ENCODE data around the gene SPX.

The SPX gene, protein sequence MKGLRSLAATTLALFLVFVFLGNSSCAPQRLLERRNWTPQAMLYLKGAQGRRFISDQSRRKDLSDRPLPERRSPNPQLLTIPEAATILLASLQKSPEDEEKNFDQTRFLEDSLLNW

DNA sequence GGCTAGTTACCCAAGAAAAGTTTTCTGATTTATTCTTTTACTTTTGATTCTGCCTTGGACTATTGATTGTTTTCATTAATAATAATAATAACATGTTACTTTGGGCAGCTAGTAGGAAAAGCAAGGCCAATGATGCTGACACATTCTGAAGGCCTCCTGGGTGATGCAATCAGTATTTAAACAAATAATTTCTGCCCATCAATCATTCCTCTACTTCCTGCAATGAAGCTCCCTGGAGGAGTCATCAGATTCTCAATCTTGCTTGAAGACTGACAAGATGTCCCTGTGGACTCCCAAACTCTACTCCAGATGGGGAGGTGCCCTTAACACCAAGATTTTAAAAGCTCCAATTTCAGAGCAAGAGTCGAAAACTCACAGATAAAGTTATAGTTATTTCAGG, at the start of gene SPX:
TSS of gene SPX (plus strand) at position 244 of the 400 bp plus-strand sequence. CDS start 177 bp downstream, outside the sequence.
- TF ChIP-seq ESRRG (CRISPR knock-in tag; IDR thresholded peaks at IDR 0.05) (no peak), CSDC2 (CRISPR knock-in tag; IDR thresholded peaks at IDR 0.05) (no peak), TCF4 (CRISPR knock-in tag; IDR thresholded peaks at IDR 0.05; ENCODE audit: borderline replicate concordance) (no peak), ZFP30 (CRISPR knock-in tag; IDR thresholded peaks at IDR 0.05) (no peak), ZNF8 (CRISPR knock-in tag; IDR thresholded peaks at IDR 0.05) (no peak), GLIS3 (CRISPR knock-in tag; IDR thresholded peaks at IDR 0.05) (no peak), ZNF565 (CRISPR knock-in tag; conservative IDR thresholded peaks at IDR 0.05; ENCODE audit: low read depth) (no peak), ZC3H10 (CRISPR knock-in tag; IDR thresholded peaks at IDR 0.05) (no peak), ISL1 (CRISPR knock-in tag; IDR thresholded peaks at IDR 0.05) (no peak), TOX (CRISPR knock-in tag; IDR thresholded peaks at IDR 0.05; ENCODE audit: borderline replicate concordance) (no peak), OSR1 (CRISPR knock-in tag; IDR thresholded peaks at IDR 0.05) (no peak), PPARA (CRISPR knock-in tag; IDR thresholded peaks at IDR 0.05; ENCODE audit: borderline replicate concordance) (no peak), BACH2 (CRISPR knock-in tag; IDR thresholded peaks at IDR 0.05; ENCODE audit: borderline replicate concordance) (no peak), ZFP3 (CRISPR knock-in tag; IDR thresholded peaks at IDR 0.05) (no peak)
- TF ChIP-seq, protein P1, sequence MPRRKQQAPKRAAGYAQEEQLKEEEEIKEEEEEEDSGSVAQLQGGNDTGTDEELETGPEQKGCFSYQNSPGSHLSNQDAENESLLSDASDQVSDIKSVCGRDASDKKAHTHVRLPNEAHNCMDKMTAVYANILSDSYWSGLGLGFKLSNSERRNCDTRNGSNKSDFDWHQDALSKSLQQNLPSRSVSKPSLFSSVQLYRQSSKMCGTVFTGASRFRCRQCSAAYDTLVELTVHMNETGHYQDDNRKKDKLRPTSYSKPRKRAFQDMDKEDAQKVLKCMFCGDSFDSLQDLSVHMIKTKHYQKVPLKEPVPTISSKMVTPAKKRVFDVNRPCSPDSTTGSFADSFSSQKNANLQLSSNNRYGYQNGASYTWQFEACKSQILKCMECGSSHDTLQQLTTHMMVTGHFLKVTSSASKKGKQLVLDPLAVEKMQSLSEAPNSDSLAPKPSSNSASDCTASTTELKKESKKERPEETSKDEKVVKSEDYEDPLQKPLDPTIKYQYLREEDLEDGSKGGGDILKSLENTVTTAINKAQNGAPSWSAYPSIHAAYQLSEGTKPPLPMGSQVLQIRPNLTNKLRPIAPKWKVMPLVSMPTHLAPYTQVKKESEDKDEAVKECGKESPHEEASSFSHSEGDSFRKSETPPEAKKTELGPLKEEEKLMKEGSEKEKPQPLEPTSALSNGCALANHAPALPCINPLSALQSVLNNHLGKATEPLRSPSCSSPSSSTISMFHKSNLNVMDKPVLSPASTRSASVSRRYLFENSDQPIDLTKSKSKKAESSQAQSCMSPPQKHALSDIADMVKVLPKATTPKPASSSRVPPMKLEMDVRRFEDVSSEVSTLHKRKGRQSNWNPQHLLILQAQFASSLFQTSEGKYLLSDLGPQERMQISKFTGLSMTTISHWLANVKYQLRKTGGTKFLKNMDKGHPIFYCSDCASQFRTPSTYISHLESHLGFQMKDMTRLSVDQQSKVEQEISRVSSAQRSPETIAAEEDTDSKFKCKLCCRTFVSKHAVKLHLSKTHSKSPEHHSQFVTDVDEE (CRISPR knock-in tag; IDR thresholded peaks at IDR 0.05): no peak
- TF ChIP-seq, protein P2, sequence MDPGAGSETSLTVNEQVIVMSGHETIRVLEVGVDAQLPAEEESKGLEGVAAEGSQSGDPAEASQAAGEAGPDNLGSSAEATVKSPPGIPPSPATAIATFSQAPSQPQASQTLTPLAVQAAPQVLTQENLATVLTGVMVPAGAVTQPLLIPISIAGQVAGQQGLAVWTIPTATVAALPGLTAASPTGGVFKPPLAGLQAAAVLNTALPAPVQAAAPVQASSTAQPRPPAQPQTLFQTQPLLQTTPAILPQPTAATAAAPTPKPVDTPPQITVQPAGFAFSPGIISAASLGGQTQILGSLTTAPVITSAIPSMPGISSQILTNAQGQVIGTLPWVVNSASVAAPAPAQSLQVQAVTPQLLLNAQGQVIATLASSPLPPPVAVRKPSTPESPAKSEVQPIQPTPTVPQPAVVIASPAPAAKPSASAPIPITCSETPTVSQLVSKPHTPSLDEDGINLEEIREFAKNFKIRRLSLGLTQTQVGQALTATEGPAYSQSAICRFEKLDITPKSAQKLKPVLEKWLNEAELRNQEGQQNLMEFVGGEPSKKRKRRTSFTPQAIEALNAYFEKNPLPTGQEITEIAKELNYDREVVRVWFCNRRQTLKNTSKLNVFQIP (CRISPR knock-in tag; IDR thresholded peaks at IDR 0.05; ENCODE audit: borderline replicate concordance, low read depth): no peak
- TF ChIP-seq, protein P3, sequence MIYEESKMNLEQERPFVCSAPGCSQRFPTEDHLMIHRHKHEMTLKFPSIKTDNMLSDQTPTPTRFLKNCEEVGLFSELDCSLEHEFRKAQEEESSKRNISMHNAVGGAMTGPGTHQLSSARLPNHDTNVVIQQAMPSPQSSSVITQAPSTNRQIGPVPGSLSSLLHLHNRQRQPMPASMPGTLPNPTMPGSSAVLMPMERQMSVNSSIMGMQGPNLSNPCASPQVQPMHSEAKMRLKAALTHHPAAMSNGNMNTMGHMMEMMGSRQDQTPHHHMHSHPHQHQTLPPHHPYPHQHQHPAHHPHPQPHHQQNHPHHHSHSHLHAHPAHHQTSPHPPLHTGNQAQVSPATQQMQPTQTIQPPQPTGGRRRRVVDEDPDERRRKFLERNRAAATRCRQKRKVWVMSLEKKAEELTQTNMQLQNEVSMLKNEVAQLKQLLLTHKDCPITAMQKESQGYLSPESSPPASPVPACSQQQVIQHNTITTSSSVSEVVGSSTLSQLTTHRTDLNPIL (CRISPR knock-in tag; IDR thresholded peaks at IDR 0.05; ENCODE audit: low read depth): no peak
- TF ChIP-seq, protein P4, sequence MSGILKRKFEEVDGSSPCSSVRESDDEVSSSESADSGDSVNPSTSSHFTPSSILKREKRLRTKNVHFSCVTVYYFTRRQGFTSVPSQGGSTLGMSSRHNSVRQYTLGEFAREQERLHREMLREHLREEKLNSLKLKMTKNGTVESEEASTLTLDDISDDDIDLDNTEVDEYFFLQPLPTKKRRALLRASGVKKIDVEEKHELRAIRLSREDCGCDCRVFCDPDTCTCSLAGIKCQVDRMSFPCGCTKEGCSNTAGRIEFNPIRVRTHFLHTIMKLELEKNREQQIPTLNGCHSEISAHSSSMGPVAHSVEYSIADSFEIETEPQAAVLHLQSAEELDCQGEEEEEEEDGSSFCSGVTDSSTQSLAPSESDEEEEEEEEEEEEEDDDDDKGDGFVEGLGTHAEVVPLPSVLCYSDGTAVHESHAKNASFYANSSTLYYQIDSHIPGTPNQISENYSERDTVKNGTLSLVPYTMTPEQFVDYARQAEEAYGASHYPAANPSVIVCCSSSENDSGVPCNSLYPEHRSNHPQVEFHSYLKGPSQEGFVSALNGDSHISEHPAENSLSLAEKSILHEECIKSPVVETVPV (CRISPR knock-in tag; IDR thresholded peaks at IDR 0.05): no peak
- TF ChIP-seq, protein P5, sequence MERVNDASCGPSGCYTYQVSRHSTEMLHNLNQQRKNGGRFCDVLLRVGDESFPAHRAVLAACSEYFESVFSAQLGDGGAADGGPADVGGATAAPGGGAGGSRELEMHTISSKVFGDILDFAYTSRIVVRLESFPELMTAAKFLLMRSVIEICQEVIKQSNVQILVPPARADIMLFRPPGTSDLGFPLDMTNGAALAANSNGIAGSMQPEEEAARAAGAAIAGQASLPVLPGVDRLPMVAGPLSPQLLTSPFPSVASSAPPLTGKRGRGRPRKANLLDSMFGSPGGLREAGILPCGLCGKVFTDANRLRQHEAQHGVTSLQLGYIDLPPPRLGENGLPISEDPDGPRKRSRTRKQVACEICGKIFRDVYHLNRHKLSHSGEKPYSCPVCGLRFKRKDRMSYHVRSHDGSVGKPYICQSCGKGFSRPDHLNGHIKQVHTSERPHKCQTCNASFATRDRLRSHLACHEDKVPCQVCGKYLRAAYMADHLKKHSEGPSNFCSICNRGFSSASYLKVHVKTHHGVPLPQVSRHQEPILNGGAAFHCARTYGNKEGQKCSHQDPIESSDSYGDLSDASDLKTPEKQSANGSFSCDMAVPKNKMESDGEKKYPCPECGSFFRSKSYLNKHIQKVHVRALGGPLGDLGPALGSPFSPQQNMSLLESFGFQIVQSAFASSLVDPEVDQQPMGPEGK (CRISPR knock-in tag; IDR thresholded peaks at IDR 0.05; ENCODE audit: borderline replicate concordance): no peak

DNA sequence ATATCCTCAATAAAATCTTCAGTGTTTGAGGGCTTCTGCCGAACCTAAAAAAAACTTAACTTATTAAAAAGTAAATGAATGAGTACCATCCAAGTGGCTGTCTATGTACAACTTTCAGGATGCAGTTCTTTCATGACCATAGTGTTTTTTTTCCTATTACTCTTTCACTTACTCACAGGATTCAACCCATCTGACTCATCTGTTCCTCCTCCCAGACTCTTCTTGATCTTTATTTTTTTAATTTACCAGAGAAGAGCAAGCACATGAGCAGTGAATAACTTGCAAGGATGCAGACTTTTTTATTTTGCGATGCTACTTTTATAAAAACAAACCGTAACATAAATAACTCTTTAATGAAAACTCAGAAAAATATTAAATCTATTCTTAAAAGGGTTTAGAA, 49.1 kb upstream of the SPX start:
- TF ChIP-seq OSR1 (CRISPR knock-in tag; IDR thresholded peaks at IDR 0.05) (no peak), GLIS3 (CRISPR knock-in tag; IDR thresholded peaks at IDR 0.05) (no peak), ZFP30 (CRISPR knock-in tag; IDR thresholded peaks at IDR 0.05) (no peak)
- no peak; the same call in 2 of the 3 replicates for ATAC-seq

More for the DNA sequence above, at the start of gene SPX:
- no peak for ATAC-seq

DNA sequence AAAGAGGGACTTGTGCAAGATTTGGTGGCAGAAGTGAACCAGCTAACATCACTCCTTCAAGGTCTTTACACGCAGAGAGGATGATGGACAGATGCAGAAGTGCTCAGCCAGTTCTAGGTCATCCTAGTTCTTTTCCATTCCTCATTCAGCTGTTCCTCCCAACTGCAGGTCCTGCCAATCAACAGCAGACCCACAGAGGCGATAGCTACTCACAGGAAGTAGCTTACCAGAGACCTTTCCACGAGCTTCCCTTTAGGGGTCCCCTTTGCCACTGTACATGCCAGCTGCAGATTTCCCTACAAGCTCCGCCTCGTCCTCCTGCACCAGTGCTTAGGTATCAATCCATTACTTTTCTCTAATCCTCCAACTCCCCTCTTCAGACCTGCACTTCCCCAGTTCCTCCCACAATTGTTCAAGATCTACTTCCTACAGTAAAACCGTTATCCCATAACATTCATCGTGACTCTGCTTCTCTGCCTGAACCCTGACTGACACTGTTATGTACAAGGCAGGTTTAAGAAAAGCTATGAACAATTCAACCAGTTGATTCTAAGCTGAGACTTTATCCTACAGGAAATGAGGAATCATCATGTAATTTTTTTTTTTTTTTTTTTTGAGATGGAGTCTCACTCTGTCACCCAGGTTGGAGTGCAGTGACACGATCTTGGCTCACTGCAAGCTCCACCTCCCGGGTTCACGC, 47.2 kb upstream of the SPX start:
- no peak for ATAC-seq
- no peak for TF ChIP-seq ZNF8 (CRISPR knock-in tag; IDR thresholded peaks at IDR 0.05)
- TF ChIP-seq OSR1 (CRISPR knock-in tag; IDR thresholded peaks at IDR 0.05): no peak
- no peak for TF ChIP-seq ZFP3 (CRISPR knock-in tag; IDR thresholded peaks at IDR 0.05)

Data from SK-N-SH treated with all-trans-retinoic acid at 6 μM for 48 hours (cell line).